Gastroesophageal sphincter (tissue), 4 donors: ENCODE measurements around the gene ROCK2. TPM values are rescaled to one million over a fixed set of nuclear protein-coding genes. Genes with fewer than 3 reads are reported as not detected.

Experiments
- ATAC-seq: fragments of 150-250 bp; one replicate; pipeline ENCODE4 v1.9.1; 2016; ENCODE audit warnings: mild to moderate bottlenecking, moderate library complexity
- H3K27ac ChIP-seq, 4 donors: fragments of 200-600 bp; sonication (generic) in 3 of 4; 1 replicate in 3 of 4; 2 replicates in 1 of 4; pipeline ENCODE4 v1.5.1; 2016 to 2019
- H3K27me3 ChIP-seq: fragments of 200-600 bp; sonication (generic); one replicate; pipeline ENCODE4 v1.5.1; 2019
- H3K36me3 ChIP-seq, 2 donors: fragments of 200-600 bp; sonication (generic); one replicate each; pipeline ENCODE4 v1.5.1; 2019; ENCODE audit warnings: control low read depth in 1 of 2
- H3K4me1 ChIP-seq, 3 donors: fragments of 200-600 bp; sonication (generic); 1 replicate in 2 of 3; 2 replicates in 1 of 3; pipeline ENCODE4 v1.5.1; 2016 to 2019; ENCODE audit warnings: control low read depth in 2 of 3
- H3K4me3 ChIP-seq, 2 donors: fragments of 200-600 bp; sonication (generic); one replicate each; pipeline ENCODE4 v1.5.1; 2019; ENCODE audit warnings: mild to moderate bottlenecking in 1 of 2, moderate library complexity in 1 of 2
- H3K9me3 ChIP-seq, 3 donors: fragments of 200-600 bp; sonication (generic); one replicate each; pipeline ENCODE4 v1.5.1; 2017 to 2019; ENCODE audit warnings: control low read depth in 2 of 3
- EP300 ChIP-seq: sonication (generic); formaldehyde crosslinking; IDR thresholded peaks from one replicate; pipeline ENCODE4 v1.6.1; 2017; ENCODE audit warnings: antibody characterized with exemption, mild to moderate bottlenecking
- POLR2A ChIP-seq, 2 donors: fragments of 450-650 bp; IDR thresholded peaks; one replicate each; pipeline ENCODE4 v1.6.1; 2017; ENCODE audit warnings: antibody characterized with exemption in 2 of 2, mild to moderate bottlenecking in 2 of 2, moderate library complexity in 1 of 2
- POLR2AphosphoS5 ChIP-seq: sonication (generic); formaldehyde crosslinking; IDR thresholded peaks from one replicate; pipeline ENCODE4 v1.6.1; 2017; ENCODE audit warnings: antibody characterized with exemption
- WGBS, 2 donors: methylation state at CpG; one replicate each; pipeline ENCODE4 v1.1.5; 2018; ENCODE audit warnings: low coverage in 1 of 2; 5-methylcytosine and 5-hydroxymethylcytosine counted together
- total RNA-seq, 4 donors: library from RNA; depleted of rRNA; stranded (reverse); fragments of >200 nt; gene quantifications; one replicate each; pipeline ENCODE4 v1.1.0, GENCODE V29; 2016
- TF ChIP-seq, protein P1 (sequence below), 4 experiments: fragments of 200-600 bp in 2 of 4; fragments of 450-650 bp in 2 of 4; sonication (generic) in 1 of 4; IDR thresholded peaks; one replicate each; pipeline ENCODE4 v1.5.1; 2017 to 2019; ENCODE audit warnings: antibody characterized with exemption in 4 of 4, mild to moderate bottlenecking in 2 of 4, moderate library complexity in 2 of 4

Gene ROCK2
- total RNA-seq, 4 donors from 2014 or later: 102 to 130 (median 113) TPM

DNA sequence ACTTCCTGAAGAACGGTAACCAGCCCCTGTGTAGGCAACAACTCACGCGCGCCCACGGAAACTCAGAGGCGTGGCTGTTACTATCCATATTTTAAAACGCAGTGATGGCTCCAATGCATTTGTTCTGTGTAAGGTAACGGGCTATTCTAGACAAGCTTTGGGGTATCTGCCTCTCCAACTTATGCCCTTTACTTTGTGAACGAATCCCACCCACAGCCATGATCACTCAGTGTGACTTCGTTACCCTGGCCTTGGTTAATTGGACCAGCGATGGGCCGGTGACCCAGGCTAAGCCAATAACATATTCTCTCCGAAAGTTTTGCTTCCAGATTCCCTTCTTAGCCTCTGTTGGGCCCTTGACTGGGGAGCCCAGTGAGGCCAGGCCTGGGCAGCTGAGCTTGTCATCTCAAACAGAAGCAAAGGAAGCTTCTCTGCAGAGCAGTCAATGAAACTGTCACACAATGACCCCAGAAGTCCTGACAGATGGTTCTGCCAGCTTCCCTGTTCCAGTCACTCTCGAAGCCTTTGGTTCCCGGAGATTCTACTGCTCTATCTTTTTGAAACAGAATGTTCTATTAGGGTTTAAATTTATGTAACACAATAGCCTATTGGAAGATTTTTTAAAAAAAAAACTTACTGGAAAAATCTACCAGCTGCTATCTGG is 30.7 kb upstream of the ROCK2 start:
- Histone ChIP-seq H3K4me3 (peak overlapping the region in 1 of 2 donors; percentile 34), H3K36me3 (no peaks in the 10 kb centered on the region), H3K27ac (peak overlapping the region; percentile 88 to 95 (median 90)), H3K27me3 (no peaks in the 10 kb centered on the region), H3K4me1 (peaks cover 7 to 76% (median 40%) of the 10 kb centered on the region in 3 donors), H3K9me3 (no peaks in the 10 kb centered on the region)
- no peak for ATAC-seq
- TF ChIP-seq, protein P1, sequence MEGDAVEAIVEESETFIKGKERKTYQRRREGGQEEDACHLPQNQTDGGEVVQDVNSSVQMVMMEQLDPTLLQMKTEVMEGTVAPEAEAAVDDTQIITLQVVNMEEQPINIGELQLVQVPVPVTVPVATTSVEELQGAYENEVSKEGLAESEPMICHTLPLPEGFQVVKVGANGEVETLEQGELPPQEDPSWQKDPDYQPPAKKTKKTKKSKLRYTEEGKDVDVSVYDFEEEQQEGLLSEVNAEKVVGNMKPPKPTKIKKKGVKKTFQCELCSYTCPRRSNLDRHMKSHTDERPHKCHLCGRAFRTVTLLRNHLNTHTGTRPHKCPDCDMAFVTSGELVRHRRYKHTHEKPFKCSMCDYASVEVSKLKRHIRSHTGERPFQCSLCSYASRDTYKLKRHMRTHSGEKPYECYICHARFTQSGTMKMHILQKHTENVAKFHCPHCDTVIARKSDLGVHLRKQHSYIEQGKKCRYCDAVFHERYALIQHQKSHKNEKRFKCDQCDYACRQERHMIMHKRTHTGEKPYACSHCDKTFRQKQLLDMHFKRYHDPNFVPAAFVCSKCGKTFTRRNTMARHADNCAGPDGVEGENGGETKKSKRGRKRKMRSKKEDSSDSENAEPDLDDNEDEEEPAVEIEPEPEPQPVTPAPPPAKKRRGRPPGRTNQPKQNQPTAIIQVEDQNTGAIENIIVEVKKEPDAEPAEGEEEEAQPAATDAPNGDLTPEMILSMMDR (IDR thresholded peaks at IDR 0.05): no peak
- peak; percentile 41 for TF ChIP-seq POLR2AphosphoS5
- 73% methylated on average over 9 of the region's 15 CpGs; no CpG with 5 or more reads in 1 of the 2 donors for WGBS, 2 donors

DNA sequence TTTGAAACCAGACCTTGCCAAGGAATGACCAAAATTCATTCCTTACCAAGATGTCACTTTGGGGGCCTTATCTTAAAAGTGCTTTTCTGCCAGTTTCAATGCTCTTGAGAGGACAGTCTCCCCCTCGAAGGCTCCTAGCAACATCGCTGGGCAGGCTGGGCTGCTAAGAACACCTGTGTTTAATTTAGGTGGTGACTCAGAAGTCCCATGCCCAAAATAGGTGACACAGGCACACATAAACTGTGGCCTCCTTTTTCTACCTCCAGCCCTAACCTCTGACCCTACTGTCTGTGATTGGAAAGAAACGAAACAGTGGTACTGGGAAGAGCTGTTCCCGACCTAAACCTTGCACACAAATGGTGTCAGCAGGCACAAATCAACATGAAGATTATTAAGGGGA is 28.7 kb upstream of the ROCK2 start:
- H3K27me3 ChIP-seq: no peaks in the 10 kb centered on the region
- peak overlapping the region; percentile 72 to 92 (median 88) for H3K27ac ChIP-seq
- ATAC-seq: no peak
- no peaks in the 10 kb centered on the region for H3K9me3 ChIP-seq
- no peak overlapping the region for H3K4me3 ChIP-seq
- WGBS, 2 donors: 47 to 80% methylated on average over 3 of the region's 4 CpGs
- TF ChIP-seq POLR2AphosphoS5 (no peak), EP300 (no peak), POLR2A (IDR thresholded peaks at IDR 0.05) (no peak)
- TF ChIP-seq, protein P1 (IDR thresholded peaks at IDR 0.05): no peak
- H3K4me1 ChIP-seq: peaks cover 7 to 65% (median 29%) of the 10 kb centered on the region in 3 donors
- H3K36me3 ChIP-seq: no peaks in the 10 kb centered on the region

DNA sequence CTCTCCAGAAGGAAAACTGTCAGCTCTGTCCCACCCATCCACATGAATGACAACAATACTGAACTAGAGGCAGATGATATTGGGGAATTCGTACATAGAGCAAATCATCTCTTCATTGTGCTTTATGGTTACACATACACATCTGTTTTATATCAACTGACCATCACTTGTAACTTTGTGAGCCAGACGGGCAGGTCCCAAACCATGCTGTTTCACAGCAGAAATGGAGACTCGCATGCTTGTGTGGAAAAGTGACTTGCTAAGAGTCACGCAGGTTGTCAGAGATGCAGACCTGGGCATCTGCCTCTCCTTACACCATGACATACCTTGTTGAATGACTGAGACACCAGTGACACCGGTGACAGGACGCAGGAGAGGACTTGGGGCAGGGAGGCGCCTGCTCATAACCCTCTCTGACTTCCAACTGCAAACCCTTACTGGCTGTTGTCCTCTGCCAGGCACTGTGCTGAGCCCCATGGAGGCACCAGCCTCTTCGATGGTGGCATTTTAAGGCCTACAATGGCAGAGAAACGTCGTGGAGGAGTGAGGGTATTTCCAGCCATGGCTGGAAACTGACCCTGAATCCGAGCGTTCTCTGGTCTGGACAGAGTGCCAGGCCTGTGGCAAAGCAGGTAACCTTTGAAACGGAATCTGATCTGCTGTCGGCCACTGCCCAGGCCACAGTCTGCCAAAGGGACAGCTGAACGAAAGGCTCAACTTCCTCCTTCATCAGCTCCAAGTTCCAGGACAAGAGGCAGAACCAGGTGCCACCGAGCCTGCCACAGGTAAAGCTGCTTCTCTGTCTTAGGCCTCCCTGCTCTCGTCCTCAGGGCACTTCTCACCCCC is 26.9 kb upstream of the ROCK2 start:
- WGBS, 2 donors: 80 to 91% methylated on average over 1 to 9 of the region's 17 CpGs
- no peak overlapping the region for H3K4me3 ChIP-seq
- no peaks in the 10 kb centered on the region for H3K36me3 ChIP-seq
- H3K27me3 ChIP-seq: no peaks in the 10 kb centered on the region
- no peak for ATAC-seq
- no peaks in the 10 kb centered on the region for H3K9me3 ChIP-seq
- H3K27ac ChIP-seq: no peak overlapping the region
- TF ChIP-seq EP300 (no peak), POLR2A (IDR thresholded peaks at IDR 0.05) (no peak), POLR2AphosphoS5 (no peak)
- TF ChIP-seq, protein P1 (IDR thresholded peaks at IDR 0.05): no peak
- H3K4me1 ChIP-seq: peaks cover 7 to 61% (median 33%) of the 10 kb centered on the region in 3 donors

DNA sequence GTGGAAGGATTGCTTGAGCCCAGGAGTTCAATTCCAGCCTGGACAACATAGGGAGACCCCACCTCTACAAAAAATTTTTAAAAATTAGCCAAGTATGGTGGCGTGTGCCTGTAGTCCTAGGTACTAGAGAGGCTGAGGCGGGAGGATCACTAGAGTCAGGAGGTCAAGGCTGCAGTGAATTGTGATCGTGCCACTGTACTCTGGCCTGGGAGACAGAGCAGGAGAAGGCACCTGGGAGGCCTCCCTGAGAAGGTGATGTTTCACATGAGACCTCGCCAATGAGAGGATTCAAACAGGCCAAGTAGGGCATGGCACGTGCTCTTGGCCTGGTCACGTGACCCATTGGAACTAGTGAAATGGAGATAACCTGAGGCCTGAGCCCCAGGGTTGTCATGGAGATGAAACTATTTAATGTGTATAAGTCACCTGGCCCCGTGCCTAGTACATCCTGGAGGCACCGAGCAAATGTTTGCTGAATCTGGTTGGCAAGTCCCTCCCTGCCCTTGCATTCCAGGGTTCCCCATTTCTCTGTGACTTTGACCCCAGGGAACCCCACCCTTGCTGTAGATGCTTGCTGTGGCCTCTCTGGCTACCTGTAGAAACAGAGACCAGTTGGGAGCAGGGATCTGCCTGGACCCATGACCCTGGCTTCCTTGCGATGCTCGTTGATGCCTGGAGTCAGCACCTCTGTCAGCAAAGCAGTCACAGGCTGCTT is 26.1 kb upstream of the ROCK2 start:
- no peak overlapping the region for H3K27ac ChIP-seq
- H3K4me3 ChIP-seq: no peak overlapping the region
- WGBS, 2 donors: 74 to 91% methylated on average over 6 of the region's 10 CpGs
- H3K27me3 ChIP-seq: no peaks in the 10 kb centered on the region
- H3K9me3 ChIP-seq: no peaks in the 10 kb centered on the region
- ATAC-seq: no peak
- H3K36me3 ChIP-seq: no peaks in the 10 kb centered on the region
- peaks cover 5 to 53% (median 28%) of the 10 kb centered on the region in 3 donors for H3K4me1 ChIP-seq
- TF ChIP-seq, protein P1 (IDR thresholded peaks at IDR 0.05): no peak
- no peak for TF ChIP-seq POLR2AphosphoS5
- TF ChIP-seq EP300: no peak
- TF ChIP-seq POLR2A (IDR thresholded peaks at IDR 0.05): no peak
